Stimulated activated CD4-positive, alpha-beta T cell treated with anti-CD3 and anti-CD28 coated beads, TNF-alpha, amount 100 ng/mL, for 1 hour (primary cell): ENCODE results near the gene CSNK1G1.

Source experiments
- DNase-seq, 3 donors: peaks; one replicate each; pipeline ENCODE4 v3.0.0-alpha.2; 2020; ENCODE audit warnings: low read depth in 3 of 3, low spot score in 1 of 3

CSNK1G1 gene

DNA sequence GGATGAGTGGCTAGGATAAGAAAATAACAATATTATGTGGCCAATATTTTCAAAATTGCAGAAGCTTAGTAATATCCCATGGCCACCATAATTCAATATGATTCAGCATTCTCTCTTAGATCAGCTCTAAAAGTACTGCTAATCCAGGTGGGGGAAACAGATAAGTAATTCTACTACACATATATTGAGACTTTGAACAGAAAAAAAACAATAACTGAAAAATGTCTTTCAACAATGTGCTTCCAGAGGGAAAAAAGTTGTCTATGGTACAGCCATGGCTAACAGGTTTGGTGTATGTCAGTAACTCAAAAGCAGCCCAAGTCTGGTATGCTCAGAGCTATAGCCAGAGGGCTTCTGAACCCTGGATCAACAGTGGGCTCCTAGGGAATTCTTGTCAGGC lies 150.8 kb downstream of the CSNK1G1 start:
- no peak for DNase-seq

- DNase-seq, result no peak
Observed at GRCh38 chr15:64197425-64197824, 158.5 kb downstream of the CSNK1G1 start.

DNA sequence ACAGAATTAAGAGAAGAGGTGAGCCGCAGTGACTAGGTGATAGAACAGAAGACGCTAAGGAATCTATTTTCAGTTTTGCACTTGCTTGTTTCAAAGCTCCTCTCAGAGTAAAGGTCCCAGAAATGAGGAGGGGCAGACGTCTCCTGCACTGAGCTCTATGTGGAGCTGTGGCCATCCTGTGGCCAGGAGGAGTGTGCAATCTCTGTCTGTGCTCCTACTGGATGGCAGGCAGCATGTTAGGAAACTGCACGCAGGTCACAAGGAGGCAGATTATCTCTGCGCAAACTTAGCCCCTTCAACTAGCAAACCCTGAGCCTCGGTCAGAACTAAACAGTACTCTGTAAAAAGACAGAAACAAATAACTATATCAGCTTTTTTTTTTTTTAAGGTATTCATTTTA lies 162.0 kb downstream of the CSNK1G1 start:
- DNase-seq, result no peak

DNA sequence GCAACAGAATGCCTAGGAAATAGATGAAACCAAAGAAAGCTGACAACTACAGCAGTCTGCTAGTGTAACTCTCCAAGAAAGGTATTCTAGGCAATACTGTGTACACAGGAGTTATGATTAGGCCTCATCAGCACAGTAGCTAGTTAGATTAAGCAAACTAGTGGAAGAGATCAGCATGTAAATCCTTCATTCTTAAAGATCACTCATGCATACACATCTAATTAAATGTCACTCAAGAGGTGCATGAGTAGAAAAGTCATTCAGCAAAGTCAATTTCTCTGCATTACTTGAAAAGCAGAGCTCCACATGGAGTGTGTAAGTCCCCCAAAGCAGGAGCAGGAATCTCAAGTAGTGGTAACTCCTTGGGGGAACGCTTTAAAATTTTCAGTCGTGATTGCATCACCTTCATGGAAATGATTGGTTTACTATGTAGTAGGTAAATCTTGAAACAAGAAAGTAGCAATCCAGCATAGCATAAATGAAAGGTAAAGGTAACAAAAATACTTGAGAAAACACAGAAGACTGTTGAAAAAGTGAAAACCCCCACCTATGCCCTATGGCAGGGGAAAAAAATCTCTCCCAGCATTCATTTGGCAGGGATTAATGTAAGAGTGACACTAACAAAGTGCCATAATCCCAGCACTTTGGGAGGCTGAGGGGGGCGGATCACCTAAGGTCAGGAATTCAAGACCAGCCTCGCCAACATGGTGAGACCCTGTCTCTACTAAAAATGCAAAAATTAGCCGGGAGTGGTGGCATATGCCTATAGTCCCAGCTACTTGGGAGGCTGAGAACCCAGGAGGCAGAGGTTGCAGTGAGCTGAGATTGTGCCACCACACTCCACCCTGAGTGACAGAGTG lies 163.8 kb downstream of the CSNK1G1 start:
- no peak for DNase-seq

DNA sequence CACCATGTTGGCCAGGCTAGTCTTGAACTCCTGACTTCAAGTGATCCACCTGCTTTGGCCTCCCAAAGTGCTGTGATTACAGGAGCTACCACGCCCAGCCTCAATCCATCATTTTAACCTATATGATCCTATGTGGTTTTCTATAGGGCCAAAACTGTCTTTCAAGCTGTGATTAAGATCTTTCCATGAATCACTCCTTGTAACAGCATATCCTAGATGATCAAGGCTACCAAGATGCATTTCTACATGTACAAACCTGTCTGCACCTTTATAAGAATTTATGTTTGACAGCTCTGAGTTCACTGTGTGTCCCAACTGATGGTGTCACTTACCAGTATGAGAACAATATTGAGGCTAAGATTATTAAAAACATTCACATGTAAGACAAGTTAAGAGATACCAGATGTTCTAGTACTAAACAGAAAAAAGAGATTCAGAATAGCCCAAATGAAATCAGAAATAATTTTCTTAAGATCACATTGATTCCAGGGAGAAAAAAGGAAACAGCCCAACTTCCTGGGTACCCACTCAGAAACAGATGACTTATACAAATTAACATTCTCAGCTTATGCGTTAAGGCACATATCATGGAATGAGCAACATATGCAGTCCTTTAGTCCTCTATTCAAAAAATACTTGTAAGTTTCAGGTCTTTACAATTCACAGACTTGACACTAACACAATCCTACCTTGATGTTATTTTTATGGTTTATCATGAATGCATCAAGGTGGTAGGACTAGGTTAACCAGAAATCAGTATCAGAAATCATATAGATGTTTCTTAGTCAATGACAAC lies 168.4 kb downstream of the CSNK1G1 start:
- no peak for DNase-seq

DNA sequence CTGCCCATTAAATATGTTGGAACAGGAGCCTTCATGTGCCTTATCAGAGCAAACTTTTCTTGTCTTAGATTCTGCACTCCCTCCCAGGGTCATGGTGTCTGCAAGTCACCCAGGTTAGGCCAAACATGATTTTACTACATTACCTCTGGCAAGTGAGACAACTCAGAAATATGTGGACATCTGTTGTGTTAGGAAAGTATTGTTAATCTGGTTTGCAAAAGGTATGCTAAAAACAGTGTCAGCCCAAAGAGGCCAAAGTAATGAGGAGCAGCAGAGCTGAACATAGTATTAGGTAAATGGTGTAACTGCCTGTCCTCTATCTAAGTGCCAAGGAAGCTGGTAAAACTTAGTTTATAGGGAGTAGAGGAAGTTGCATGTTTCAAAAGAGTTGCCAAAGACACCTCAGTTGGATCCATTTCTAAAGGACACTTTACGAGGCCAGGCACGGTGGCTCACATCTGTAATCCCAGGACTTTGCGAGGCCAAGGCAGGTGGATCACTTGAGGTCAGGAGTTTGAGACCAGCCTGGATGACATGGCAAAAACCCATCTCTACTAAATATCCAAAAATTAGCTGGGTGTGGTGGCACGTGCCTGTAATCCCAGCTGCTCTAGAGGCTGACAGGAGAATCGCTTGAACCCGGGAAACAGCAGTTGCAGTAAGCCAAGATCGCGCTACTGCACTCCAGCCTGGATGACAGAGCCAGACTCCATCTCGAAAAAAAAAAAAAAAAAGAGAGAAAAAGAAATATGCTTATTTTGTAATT lies 170.6 kb downstream of the CSNK1G1 start:
- DNase-seq, result no peak

DNA sequence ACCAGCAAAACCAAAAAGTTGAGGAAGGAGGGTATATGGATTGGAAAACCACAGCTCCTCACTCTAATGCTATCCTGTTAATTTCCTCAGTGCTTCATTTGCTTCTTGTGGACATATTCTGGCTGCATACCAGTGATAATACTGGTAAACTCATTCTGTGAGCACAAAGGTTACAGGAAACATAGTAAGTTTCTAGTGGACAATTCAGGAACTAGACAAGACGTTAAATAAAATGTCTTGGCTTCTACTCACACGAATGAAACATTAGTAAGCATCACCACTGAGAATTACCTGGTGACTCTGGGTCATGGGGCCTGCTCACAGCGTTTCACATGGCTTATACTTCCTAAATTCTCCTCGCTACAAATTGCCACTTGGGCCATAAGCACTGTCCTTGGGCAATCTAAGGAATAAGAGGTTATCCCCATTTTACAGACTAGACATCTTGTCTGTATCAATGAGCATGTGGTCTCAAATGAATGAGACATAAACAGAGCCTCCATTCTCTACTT lies 173.1 kb downstream of the CSNK1G1 start:
- DNase-seq, result no peak

- DNase-seq, result no peak
Observed at GRCh38 chr15:64180235-64180824, 175.6 kb downstream of the CSNK1G1 start.

DNA sequence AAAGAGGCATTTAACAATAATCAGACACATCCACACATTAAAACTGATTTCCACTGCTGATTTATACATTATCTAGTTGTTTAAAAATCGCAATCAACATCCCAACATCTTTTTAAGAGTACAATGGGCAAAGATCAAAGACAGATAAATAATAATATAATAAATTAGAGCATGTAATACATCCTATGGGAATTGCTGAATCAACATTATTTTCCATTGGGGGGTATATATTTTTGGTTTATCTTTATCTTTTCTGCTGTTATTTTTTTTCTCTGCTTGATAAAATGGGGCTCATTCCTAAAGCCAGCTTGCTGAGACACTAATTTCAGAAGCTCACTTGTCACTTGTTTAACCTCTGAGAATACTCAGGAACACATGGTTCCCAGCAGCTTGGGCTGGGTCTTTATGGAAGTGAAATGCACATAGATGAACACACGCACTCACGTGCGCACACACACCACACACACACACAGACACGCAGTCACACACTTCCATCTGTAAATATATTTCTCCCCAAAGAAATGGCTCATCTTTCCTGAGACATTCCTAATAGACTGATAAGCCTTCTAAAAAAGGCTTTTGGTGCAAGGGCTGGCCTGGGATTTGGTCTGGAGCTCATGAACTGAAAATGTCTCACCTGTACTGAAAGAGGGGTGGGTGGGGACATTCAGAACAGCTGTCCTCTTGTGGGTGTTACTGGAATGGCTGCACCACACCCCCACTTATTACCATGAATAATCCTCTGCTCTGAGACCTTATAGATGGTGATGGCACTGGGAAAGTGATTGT lies 189.7 kb downstream of the CSNK1G1 start:
- no peak for DNase-seq

- DNase-seq, result no peak
Observed at GRCh38 chr15:64164436-64164835, 191.5 kb downstream of the CSNK1G1 start.

DNA sequence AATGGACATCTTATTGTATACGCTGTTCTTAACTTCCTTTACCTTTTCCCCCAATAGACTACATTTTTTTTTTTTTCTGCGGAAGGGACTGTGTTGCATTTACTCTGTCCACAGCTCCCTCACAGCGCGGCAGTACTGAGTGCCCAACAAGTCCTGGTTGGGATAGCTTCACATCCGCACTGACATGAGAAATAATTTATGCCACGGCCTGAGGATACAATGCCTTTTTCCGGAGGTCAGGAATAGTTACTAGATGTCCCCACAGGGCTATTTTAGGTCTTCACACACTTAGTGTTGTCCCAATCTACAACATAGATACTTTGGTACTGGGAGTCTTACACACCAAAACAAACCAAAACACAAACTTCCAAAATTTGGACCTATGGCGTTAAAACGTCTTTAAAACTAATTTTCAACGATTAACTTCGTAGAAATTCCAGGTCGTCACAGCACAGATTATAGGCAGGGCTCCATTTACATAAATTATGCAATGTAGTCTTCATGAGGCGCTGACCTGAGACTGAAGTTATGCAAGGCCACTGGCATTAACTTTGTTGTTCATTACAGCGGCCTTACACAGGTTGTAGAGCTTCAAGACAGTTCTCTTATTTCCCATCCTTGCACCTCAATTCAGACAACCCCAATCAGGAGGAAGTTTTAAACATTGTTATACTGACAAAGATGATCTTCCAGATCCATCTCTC lies 192.2 kb downstream of the CSNK1G1 start:
- DNase-seq, result no peak

- peak; percentile 91 to 93 (median 93) for DNase-seq
Observed at GRCh38 chr15:64162869-64163658, 192.9 kb downstream of the CSNK1G1 start, which contains the start of gene PPIB. TSS of gene PPIB (minus strand) at chr15:64163022. CDS start at chr15:64162986, 36 bp downstream.

- no peak for DNase-seq
Observed at GRCh38 chr15:64162478-64162868, 193.5 kb downstream of the CSNK1G1 start.

- no peak for DNase-seq
Observed at GRCh38 chr15:64161688-64162477, 194.1 kb downstream of the CSNK1G1 start.

DNA sequence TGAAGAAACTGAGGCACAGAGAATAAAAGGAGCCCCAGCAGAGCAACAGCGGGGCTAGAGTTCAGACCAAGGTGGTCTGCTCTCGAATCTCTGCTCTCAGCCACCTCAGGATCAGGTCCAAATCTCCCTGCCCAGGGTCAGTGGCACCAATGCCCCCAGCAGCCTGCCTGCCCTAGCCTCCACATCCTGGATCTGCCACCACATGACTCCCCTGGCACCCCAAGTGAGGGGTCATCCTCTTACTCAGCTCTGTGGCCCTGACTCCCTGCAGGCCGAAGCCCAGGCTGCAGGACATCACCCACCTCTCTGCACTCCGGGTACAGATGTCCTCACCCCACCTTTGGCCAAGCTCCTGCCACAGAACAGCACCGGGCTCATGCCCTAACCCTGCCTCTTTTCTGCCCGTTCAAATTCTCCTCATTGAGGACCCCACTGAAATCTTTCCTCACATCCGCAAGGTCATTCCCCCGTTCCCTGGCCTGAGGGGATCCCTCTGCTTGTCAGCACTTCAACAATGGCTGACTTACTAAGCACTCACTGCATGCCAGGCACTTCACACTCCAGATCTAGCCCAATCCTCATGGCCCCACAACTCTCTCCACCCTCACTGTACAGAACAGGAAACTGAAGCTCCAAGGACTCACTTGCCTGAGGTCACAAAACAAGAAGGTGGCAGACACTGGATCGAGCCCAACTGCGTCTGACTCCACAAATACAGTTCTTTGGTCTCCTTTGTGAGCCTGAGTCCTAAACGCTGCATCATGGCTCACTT lies 197.4 kb downstream of the CSNK1G1 start:
- DNase-seq, result no peak

DNA sequence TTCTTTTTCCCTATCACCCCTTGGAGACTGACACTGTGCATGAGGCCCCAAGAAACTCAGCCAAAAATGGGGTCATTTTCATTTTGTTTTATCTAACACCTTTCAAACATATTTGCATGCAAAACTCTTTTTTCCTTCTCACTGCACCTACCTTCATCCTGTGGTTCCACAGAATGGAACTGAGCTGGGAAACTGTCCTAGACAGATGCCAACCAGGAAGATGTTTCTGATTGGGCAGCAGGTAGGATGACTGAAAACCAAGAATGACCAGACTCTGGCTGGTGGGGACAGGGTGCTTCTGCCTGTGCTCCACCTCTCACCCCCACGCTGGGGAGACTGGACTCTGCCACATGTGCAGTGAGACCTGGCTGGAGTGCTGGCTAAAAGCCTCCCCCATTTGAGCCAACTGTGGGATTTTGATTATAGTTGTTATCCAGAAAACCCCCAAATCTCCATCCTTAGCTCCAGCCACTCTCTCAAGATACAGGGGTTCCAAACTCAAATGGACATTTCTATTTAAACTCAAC lies 198.3 kb downstream of the CSNK1G1 start:
- no peak for DNase-seq
